Transverse colon (tissue), 1 donor: ENCODE data around the gene LGI4.
A peak's percentile ranks its signal among the peaks of the same experiment; 100 is the strongest.

Experiments
- EP300 ChIP-seq: sonication (generic); formaldehyde crosslinking; IDR thresholded peaks from one replicate; pipeline ENCODE4 v1.6.1; 2017; ENCODE audit warnings: antibody characterized with exemption, low read depth
- POLR2A ChIP-seq: fragments of 450-650 bp; IDR thresholded peaks from one replicate; pipeline ENCODE4 v1.6.1; 2016; ENCODE audit warnings: antibody characterized with exemption, mild to moderate bottlenecking, moderate library complexity

- TF ChIP-seq POLR2A (no peak), EP300 (peak; percentile 34)
Measured at GRCh38 chr19:35135389-35135909, 590 bp upstream of the LGI4 start.
